ENCODE data around the gene MAML2. TPM values are rescaled to one million over a fixed set of nuclear protein-coding genes. Genes with fewer than 3 reads are reported as not detected.
A peak's percentile ranks its signal among the peaks of the same experiment; 100 is the strongest.

The MAML2 gene
- polyA plus RNA-seq, 3 donors: 0.57 to 7.6 (median 1.2) TPM

GRCh38 chr11:96260532-96260931 is 82.5 kb downstream of the MAML2 start:
- no peak overlapping the region for H3K4me3 ChIP-seq (replicated peaks in 1 of 3; ENCODE audit: low read depth in 2 of 3, low read length in 3 of 3)
- peaks cover 74 to 87% of the 10 kb centered on the region in 2 donors for H3K4me1 ChIP-seq (ENCODE audit: control insufficient read depth in 1 of 2, insufficient read depth in 2 of 2, low read length in 2 of 2)
- H3K4me3 Mint-ChIP-seq: no peak overlapping the region
- peak overlapping the region in 3 of 7 donors; percentile 60 to 76 (median 72) for H3K27ac Mint-ChIP-seq
- H2AFZ ChIP-seq (ENCODE audit: insufficient read depth, low read depth, low read length, poor library complexity, severe bottlenecking): no peak overlapping the region
- DNase-seq: no peak
- H3K79me2 ChIP-seq (ENCODE audit: insufficient read depth, low read length): no peaks in the 10 kb centered on the region
- no peaks in the 10 kb centered on the region for H3K27me3 Mint-ChIP-seq (ENCODE audit: low read depth in 3 of 3)
- H3K36me3 ChIP-seq (replicated peaks in 1 of 2; ENCODE audit: control insufficient read depth in 1 of 2, insufficient read depth in 2 of 2, low read length in 2 of 2): no peaks in the 10 kb centered on the region
- no peaks in the 10 kb centered on the region for H4K20me1 ChIP-seq (ENCODE audit: insufficient read depth, low read length)
- no peaks in the 10 kb centered on the region for H3K27me3 ChIP-seq (ENCODE audit: control insufficient read depth in 2 of 2, insufficient read depth in 2 of 2, low read length in 2 of 2)
- H3K27ac ChIP-seq (ENCODE audit: low read depth in 1 of 2, low read length in 2 of 2): no peak overlapping the region
- H3K4me1 Mint-ChIP-seq: peaks cover 83% of the 10 kb centered on the region
- intact Hi-C loops (cut with micrococcal nuclease): loop anchor here (5.0 to 10.0 kb wide), 3 partner anchors 38 to 74 kb away; no protein-coding TSS in a partner anchor
- no peak overlapping the region for H3K9ac ChIP-seq (ENCODE audit: insufficient read depth, low read length, poor library complexity, severe bottlenecking)
- no peak overlapping the region for H3K4me2 ChIP-seq (replicated peaks; ENCODE audit: extremely low read depth, low read length, poor library complexity, severe bottlenecking)
- peaks cover 0 to 2% (median 0%) of the 10 kb centered on the region in 7 donors for H3K9me3 Mint-ChIP-seq
- TF ChIP-seq, protein P1, sequence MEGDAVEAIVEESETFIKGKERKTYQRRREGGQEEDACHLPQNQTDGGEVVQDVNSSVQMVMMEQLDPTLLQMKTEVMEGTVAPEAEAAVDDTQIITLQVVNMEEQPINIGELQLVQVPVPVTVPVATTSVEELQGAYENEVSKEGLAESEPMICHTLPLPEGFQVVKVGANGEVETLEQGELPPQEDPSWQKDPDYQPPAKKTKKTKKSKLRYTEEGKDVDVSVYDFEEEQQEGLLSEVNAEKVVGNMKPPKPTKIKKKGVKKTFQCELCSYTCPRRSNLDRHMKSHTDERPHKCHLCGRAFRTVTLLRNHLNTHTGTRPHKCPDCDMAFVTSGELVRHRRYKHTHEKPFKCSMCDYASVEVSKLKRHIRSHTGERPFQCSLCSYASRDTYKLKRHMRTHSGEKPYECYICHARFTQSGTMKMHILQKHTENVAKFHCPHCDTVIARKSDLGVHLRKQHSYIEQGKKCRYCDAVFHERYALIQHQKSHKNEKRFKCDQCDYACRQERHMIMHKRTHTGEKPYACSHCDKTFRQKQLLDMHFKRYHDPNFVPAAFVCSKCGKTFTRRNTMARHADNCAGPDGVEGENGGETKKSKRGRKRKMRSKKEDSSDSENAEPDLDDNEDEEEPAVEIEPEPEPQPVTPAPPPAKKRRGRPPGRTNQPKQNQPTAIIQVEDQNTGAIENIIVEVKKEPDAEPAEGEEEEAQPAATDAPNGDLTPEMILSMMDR (IDR thresholded peaks at IDR 0.05): no peak
- H3K9me3 ChIP-seq (replicated peaks in 1 of 2; ENCODE audit: control insufficient read depth in 1 of 2, insufficient read depth in 1 of 2, low read length in 2 of 2): no peaks in the 10 kb centered on the region
- WGBS (ENCODE audit: insufficient coverage): no CpG with 5 or more reads among the region's 2 CpGs
- no peaks in the 10 kb centered on the region for H3K36me3 Mint-ChIP-seq

GRCh38 chr11:96260067-96260511 is 82.9 kb downstream of the MAML2 start:
- TF ChIP-seq, protein P1 (IDR thresholded peaks at IDR 0.05): no peak
- Mint-ChIP-seq H3K4me1 (peaks cover 83% of the 10 kb centered on the region), H3K9me3 (peaks cover 0 to 2% (median 0%) of the 10 kb centered on the region in 7 donors), H3K4me3 (no peak overlapping the region), H3K36me3 (no peaks in the 10 kb centered on the region), H3K27ac (peak overlapping the region in 3 of 7 donors; percentile 60 to 76 (median 72)), H3K27me3 (ENCODE audit: low read depth in 3 of 3) (no peaks in the 10 kb centered on the region)
- Histone ChIP-seq H2AFZ (ENCODE audit: insufficient read depth, low read depth, low read length, poor library complexity, severe bottlenecking) (no peak overlapping the region), H3K27me3 (ENCODE audit: control insufficient read depth in 2 of 2, insufficient read depth in 2 of 2, low read length in 2 of 2) (no peaks in the 10 kb centered on the region), H3K4me1 (ENCODE audit: control insufficient read depth in 1 of 2, insufficient read depth in 2 of 2, low read length in 2 of 2) (peaks cover 74 to 87% of the 10 kb centered on the region in 2 donors), H3K79me2 (ENCODE audit: insufficient read depth, low read length) (no peaks in the 10 kb centered on the region), H3K4me3 (replicated peaks in 1 of 3; ENCODE audit: low read depth in 2 of 3, low read length in 3 of 3) (no peak overlapping the region), H3K9ac (ENCODE audit: insufficient read depth, low read length, poor library complexity, severe bottlenecking) (no peak overlapping the region), H4K20me1 (ENCODE audit: insufficient read depth, low read length) (no peaks in the 10 kb centered on the region), H3K9me3 (replicated peaks in 1 of 2; ENCODE audit: control insufficient read depth in 1 of 2, insufficient read depth in 1 of 2, low read length in 2 of 2) (no peaks in the 10 kb centered on the region), H3K4me2 (replicated peaks; ENCODE audit: extremely low read depth, low read length, poor library complexity, severe bottlenecking) (no peak overlapping the region), H3K27ac (ENCODE audit: low read depth in 1 of 2, low read length in 2 of 2) (no peak overlapping the region), H3K36me3 (replicated peaks in 1 of 2; ENCODE audit: control insufficient read depth in 1 of 2, insufficient read depth in 2 of 2, low read length in 2 of 2) (no peaks in the 10 kb centered on the region)
- intact Hi-C loops (cut with micrococcal nuclease): loop anchor here (5.0 to 10.0 kb wide), 3 partner anchors 38 to 75 kb away; no protein-coding TSS in a partner anchor
- no CpG with 5 or more reads among the region's 3 CpGs for WGBS (ENCODE audit: insufficient coverage)
- DNase-seq: no peak
